SK-N-SH treated with all-trans-retinoic acid at 6 μM for 48 hours (cell line): ENCODE measurements around the gene STYXL1.

ENCODE experiments used
- ARNTL ChIP-seq: fragments of 450-650 bp; formaldehyde crosslinking; IDR thresholded peaks from 2 replicates; pipeline ENCODE4 v1.5.0; 2020; ENCODE audit warnings: low read depth, mild to moderate bottlenecking, moderate library complexity, borderline replicate concordance
- BACH2 ChIP-seq: fragments of 250-450 bp; sonication (Bioruptor Pico); IDR thresholded peaks from 2 replicates; pipeline ENCODE4 v1.9.0; 2021; ENCODE audit warnings: mild to moderate bottlenecking, borderline replicate concordance
- CREB5 ChIP-seq: fragments of 250-450 bp; sonication (Bioruptor Pico); IDR thresholded peaks from 2 replicates; pipeline ENCODE4 v1.5.1; 2020; ENCODE audit warnings: low read depth, mild to moderate bottlenecking, moderate library complexity
- CSDC2 ChIP-seq: fragments of 250-450 bp; sonication (Bioruptor Pico); IDR thresholded peaks from 2 replicates; pipeline ENCODE4 v1.5.0; 2020; ENCODE audit warnings: mild to moderate bottlenecking, moderate library complexity
- ISL1 ChIP-seq: fragments of 250-450 bp; sonication (Bioruptor Pico); IDR thresholded peaks from 2 replicates; pipeline ENCODE4 v2.1.2; 2022; ENCODE audit warnings: mild to moderate bottlenecking, moderate library complexity
- PATZ1 ChIP-seq: fragments of 250-450 bp; sonication (Bioruptor Pico); IDR thresholded peaks from 2 replicates; pipeline ENCODE4 v1.8.0; 2020; ENCODE audit warnings: mild to moderate bottlenecking, moderate library complexity, borderline replicate concordance
- RARB ChIP-seq: fragments of 250-450 bp; sonication (Bioruptor Pico); IDR thresholded peaks from 2 replicates; pipeline ENCODE4 v1.8.0; 2021; ENCODE audit warnings: mild to moderate bottlenecking, moderate library complexity
- SNAI2 ChIP-seq: fragments of 250-450 bp; sonication (Bioruptor Pico); IDR thresholded peaks from 2 replicates; pipeline ENCODE4 v1.5.0; 2020; ENCODE audit warnings: mild to moderate bottlenecking, moderate library complexity
- ZFP30 ChIP-seq: fragments of 450-650 bp; formaldehyde crosslinking; IDR thresholded peaks from 2 replicates; pipeline ENCODE4 v1.5.0; 2022; ENCODE audit warnings: mild to moderate bottlenecking, moderate library complexity
- ZNF70 ChIP-seq: fragments of 450-650 bp; formaldehyde crosslinking; IDR thresholded peaks from 2 replicates; pipeline ENCODE4 v1.5.0; 2020; ENCODE audit warnings: mild to moderate bottlenecking, moderate library complexity
- ZNF8 ChIP-seq: fragments of 450-650 bp; formaldehyde crosslinking; IDR thresholded peaks from 2 replicates; pipeline ENCODE4 v1.5.0; 2020; ENCODE audit warnings: mild to moderate bottlenecking, moderate library complexity

GRCh38 chr7:75953431-75953830, 94.4 kb downstream of the STYXL1 start:
- TF ChIP-seq PATZ1 (CRISPR knock-in tag) (no peak), ISL1 (CRISPR knock-in tag) (no peak), CREB5 (CRISPR knock-in tag) (no peak), SNAI2 (no peak), ZNF70 (no peak), BACH2 (CRISPR knock-in tag) (no peak), ZNF8 (CRISPR knock-in tag) (no peak), RARB (CRISPR knock-in tag) (no peak), ARNTL (no peak), ZFP30 (CRISPR knock-in tag) (no peak), CSDC2 (CRISPR knock-in tag) (no peak)
